Right renal pelvis (tissue), 4 donors: ENCODE data around the gene IL9R. TPM values are rescaled to one million over a fixed set of nuclear protein-coding genes. Genes with fewer than 3 reads are reported as not detected.
"Not testable (repeated sequence)": the region's sequence is repeated elsewhere in the genome, so short reads cannot be mapped to it uniquely, and the experiment has no call there.

Source experiments
- DNase-seq, 4 donors: peaks; one replicate each; pipeline ENCODE4 v3.0.0-alpha.2; 2013; ENCODE audit warnings: low read depth in 4 of 4, low spot score in 3 of 4, missing footprints in 1 of 4
- polyA plus RNA-seq, 4 donors: library from polyadenylated mRNA; unstranded; fragments of 120-200 nt; gene quantifications; one replicate each; pipeline ENCODE4 v1.2.1, GENCODE V29; 2013; ENCODE audit not compliant: insufficient read length in 4 of 4

IL9R gene
- polyA plus RNA-seq = under 1 TPM in 1 of 4 donors, not detected in 3; 0.12 TPM

- no peak for DNase-seq
Measured at GRCh38 chrX:155997436-155997835, at the start of gene IL9R. Gene IL9R, plus strand, starts transcription at chrX:155997696. Its CDS starts 64 bp downstream, at chrX:155997760.

- DNase-seq = no peak
Measured at GRCh38 chrX:155949098-155949497, 48.4 kb upstream of the IL9R start.

- no peak for DNase-seq
Measured at GRCh38 chrX:155951237-155951789, 46.2 kb upstream of the IL9R start.

- DNase-seq = no peak
Measured at GRCh38 chrX:155953055-155953454, 44.4 kb upstream of the IL9R start.

DNA sequence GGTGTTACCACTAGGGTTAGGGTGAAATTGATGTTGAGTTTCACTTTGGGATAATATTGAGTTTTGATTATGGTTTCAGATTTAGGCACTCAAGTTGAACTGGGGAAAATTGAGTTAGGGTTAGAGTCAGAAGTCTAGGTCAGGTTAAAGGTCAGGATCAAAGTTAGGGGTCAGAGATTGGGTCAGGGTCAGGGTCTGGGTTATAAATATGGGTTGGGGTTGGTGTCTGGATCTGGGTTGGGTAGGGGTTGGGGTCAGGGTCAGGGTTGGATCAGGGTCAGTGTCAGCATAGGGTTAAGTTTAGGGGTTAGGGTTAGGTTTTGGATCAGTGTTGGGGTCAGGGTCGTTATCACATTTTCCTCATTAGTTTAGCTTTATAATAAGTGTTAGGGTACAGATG lies 42.7 kb upstream of the IL9R start:
- no peak for DNase-seq

DNA sequence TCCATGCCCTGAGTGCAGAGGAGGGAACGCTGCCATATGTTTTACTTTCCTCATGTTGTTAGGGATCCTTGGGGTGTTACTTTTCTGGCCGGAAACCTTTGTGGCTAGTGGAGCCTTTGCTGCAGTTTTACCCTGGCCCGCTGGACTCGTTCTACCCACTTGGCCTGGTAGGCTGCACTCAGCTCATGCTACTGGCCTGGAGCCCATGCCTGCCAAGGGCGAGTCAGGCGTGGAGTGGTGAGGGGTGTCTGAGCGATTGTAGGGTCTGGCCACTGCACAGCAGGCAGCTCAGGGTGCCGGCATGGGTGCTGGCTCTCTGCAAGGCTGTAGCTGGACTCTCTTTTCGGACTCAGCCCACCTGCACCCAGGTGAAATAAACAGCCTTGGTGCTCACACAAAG lies 41.4 kb upstream of the IL9R start:
- DNase-seq = no peak

DNA sequence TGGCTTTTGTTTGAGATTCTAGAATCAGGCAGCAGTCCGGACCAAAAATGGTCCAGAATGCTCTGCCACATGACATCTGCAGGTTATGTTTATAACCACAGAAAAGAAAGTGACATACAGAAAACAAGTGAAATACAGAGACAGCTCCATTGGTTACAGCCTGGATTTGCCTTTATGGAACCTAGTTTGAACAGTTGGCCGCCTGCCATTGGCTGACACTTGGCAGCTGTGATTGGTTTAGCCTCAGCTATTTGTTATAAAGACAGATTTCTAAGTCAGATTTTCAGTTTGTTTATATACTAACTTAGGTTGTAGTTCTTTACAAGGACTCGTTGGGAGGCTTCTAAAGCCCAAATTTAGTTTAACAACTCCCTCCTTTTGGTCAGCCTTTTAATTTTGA lies 40.8 kb upstream of the IL9R start:
- DNase-seq = peak in 2 of 4 donors; percentile 0 to 3

DNA sequence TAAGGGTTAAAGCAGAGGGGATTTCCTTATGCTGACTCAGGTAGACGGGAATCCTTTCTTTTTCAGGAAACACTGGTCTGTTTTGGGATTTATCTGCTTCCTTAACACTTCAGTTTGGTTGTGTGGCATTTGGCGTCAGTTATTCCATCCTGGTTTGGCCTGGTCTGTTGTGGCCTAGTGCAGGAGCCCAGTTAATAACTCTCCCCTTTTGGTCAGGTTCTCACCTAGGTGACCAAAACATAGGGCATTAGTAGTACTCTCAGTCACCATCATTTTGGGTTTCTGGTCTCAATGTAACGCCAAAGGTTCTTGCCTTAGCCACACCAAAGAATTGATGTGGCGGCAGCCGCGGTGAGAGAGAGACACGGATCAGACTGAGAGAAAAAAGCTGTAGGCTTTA lies 39.7 kb upstream of the IL9R start:
- no peak for DNase-seq

- no peak for DNase-seq
Measured at GRCh38 chrX:155959018-155959587, 38.4 kb upstream of the IL9R start.

DNA sequence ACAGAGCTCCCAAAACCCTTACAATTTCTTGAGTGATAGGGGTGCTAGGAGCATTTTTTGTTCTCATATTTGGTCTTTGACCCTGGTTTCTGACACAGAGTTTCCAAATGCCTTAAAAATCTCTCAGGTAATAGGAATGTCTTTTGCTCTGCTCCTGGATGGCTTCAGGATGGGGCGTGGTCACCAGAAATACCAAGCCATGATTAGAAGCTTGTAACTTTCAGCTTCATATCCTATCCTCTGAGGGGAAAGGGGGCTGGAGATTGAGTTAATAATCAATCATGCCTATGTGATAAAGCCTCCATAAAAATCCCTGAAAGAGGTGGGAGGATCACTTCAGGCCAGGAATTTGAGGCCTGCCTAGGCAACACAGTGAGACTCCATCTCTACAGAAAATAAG lies 34.6 kb upstream of the IL9R start:
- DNase-seq = no peak

GRCh38 chrX:155966876-155967275 lies 30.6 kb upstream of the IL9R start:
- DNase-seq = no peak

- no peak for DNase-seq
Measured at GRCh38 chrX:155967653-155968325, 29.7 kb upstream of the IL9R start.

DNA sequence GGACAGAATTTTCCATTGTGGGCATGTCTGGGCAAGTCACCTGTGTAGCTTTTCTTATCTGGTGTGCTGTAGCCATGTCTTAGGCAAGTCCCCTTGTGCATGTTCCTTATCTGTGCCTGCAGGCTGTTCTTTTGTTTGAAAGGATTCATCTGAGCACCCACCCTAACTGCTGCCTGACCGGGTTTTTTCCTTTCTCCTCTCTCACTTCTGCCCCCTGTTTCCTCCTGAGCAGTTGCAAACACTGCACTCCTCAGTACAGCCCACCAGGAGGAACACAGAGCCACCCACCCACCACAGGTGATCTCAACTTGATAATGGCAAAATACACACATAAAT lies 29.2 kb upstream of the IL9R start:
- no peak for DNase-seq

DNA sequence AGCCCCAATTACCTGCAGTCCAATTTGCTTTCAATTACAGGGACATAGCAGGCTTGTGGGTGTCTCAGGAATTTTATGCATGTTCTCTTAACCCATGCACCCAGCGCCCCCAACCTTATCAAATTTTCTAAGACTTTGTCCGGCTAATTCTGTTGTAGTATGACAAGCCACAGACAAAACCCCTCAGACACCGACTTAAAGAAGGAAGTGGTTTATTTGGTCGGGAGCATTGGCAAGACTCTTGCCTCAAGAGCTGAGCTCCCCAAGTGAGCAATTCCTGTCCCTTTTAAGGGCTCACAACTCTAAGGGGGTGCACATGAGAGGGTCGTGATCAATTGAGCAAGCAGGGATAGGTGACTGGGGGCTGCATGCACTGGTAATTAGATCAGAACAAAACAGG lies 28.7 kb upstream of the IL9R start:
- no peak for DNase-seq

GRCh38 chrX:155971658-155972057 lies 25.8 kb upstream of the IL9R start:
- DNase-seq = not testable (repeated sequence)

GRCh38 chrX:155972241-155972640 lies 25.3 kb upstream of the IL9R start:
- DNase-seq = not testable (repeated sequence)

GRCh38 chrX:155983326-155983725 lies 14.2 kb upstream of the IL9R start:
- no peak for DNase-seq

DNA sequence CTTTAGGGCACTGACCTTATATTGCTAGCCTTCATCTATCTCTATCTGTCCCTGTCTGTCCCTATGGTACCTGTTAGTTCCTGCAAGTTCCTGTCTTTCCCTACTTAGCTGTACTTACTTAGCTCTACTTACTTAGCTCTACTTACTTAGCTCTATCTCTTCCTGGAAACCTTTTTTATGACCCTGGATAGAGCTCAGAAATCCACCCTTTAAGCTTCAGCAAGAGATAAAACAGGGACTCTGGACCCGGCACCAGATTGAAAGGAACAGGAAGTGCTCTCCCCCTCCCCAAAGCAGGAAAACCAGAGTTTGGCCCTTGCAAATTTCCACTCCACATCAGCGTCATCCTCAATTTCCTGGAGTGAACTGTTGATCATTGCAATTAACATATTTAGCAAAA lies 12.3 kb upstream of the IL9R start:
- no peak for DNase-seq

DNA sequence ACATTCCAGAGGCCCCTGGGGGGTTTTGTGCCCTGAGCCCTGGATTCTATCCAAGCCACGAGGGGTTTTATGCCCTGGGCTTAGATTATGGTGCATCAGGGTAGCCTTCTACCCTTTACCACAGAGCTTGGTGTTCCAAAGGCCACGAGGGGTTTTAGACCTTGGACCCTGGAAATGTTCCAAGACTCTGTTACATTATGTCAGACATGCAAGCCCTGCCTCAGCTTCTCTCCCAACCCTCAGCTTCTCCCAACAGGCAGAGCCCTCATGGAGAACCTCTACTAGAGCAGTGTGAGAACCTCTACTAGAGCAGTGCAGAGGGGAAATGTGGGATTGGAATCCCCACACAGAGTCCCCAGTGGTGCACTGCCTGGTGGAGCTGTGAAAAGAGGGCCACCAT lies 10.5 kb upstream of the IL9R start:
- DNase-seq = not testable (repeated sequence)

DNA sequence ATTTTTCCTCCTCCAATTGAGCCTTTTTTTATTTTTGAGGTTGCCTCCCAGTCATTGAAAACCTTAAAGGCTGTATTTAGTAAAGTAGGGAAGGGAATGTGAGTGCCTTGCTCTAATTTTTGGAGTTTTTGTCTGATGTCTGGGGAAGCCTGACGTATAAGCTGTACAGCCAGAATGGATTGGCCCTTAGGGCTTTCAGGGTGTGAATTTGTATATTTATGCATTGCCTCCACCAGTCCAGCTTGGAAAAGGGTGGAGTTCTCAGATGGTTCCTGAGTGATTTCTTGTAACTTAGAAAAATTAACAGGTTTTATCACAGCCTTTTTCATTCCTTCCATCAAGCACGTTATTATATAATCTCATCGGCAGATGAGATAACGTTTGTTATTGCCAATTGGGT lies 8.6 kb upstream of the IL9R start:
- no peak for DNase-seq

DNA sequence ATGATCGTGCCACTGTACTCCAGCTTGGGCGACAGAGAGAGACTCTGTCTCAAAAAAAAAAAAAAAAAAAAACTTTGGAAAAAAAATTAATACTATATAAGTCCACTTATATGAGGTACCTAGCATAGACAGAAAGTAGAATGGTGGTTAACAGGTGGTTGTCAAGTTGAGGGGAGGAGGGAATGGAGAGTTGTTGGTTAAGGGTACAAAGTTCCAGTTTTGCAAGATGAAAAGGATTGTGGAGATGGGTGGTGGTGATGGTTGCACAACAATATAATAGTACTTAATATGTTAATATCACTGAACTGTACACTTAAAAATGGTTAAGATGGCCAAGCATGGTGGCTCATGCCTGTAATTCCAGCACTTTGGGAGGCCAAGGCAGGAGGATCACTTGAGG lies 4.1 kb upstream of the IL9R start:
- no peak for DNase-seq

DNA sequence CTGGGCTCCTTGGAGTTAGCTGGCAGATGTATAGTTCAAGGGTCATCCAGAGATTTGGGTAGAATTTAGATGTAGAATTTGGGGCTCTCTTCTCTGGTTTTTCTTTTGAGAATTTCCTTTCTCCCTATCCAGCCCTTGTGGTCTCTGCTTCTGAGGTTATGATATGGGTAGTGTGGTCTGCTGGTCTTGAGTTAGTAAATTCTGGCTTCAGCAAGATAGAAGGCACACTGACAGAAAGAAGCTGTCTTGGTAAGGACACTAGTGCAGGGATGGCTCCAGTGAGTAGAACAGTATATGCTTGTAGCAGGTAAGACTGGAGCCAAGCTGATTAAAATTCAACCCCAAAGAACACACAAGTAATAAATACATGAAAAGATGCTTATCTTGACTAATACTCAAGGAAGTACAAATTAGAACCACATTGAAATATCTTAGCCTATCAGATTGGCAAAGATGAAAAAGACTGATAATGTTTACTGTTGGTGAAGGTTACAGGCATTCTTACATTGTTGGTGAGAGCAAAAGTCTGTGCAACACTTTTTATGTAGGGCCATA lies 2.1 kb upstream of the IL9R start:
- no peak for DNase-seq
